NCI-H1092 (cell line): Measurements from ENCODE around the gene SEC16A.

Experiments used
- DNase-seq: peaks from one replicate; lab custom pipeline; 2025; lab: John Stamatoyannopoulos, UW

The SEC16A gene

DNA sequence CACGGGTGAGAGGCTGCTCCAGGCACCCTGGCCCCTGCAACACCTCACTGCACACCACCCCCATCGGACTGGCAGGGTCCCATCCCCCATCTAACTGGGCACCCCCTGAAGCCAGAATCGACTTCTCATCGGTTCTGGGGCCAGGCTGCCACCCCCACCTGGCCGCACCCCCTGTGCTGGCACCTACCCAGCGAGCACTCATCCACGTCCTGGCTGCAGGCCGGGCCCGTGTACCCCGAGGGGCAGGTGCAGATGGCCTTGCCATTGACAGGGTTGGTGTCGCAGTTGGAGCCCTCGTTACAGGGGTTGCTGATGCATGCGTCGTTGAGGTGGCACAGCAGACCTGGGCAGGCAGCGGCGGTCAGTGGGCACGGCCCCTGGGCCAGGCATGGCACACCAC lies 35.1 kb upstream of the SEC16A start:
- DNase-seq: no peak

GRCh38 chr9:136517012-136517743 lies 34.3 kb upstream of the SEC16A start:
- no peak for DNase-seq

DNA sequence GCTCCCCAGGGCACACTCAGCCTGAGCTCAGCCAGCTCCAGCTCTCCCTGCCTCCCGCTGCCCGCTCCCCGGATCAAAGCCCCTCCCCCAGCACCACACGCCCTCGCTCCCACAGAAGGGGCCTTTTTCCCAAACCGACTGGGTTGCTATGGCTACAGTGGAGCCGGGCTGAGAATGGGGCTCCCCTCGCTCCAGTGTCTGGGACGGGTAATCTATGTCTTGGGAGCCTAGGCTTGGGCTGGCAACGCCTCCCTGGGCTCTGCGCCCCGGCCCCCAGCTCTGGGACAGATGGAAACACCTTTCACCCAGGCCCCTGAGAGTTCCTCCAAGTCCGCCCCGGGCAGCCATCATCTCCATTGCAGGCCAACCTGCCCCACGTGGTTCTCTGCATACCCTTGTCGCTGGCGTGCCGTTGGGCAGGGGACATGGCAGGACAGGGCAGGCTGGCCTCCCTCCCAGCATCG lies 33.4 kb upstream of the SEC16A start:
- DNase-seq: no peak

DNA sequence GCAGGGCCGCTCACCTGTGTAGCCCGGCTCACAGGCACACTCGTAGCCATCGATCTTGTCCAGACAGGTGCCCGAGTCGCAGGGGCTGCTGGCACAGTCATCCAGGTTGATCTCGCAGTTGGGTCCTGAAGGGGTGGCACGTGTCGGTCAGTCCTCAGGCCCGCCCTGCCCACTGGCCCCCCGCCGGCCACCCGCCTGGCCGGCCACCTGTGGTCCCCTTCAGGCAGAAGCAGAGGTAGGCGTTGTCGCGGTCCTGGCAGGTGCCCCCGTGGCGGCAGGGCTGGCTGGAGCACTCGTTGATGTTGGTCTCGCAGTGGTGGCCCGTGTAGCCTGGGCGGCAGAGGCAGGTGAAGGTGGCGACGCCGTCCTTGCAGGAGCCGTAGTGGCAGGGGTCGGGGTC lies 32.4 kb upstream of the SEC16A start:
- no peak for DNase-seq

GRCh38 chr9:136514022-136514714 lies 31.3 kb upstream of the SEC16A start:
- no peak for DNase-seq

- DNase-seq: no peak
These were observed 30.4 kb upstream of the SEC16A start for GRCh38 chr9:136513191-136513590.

DNA sequence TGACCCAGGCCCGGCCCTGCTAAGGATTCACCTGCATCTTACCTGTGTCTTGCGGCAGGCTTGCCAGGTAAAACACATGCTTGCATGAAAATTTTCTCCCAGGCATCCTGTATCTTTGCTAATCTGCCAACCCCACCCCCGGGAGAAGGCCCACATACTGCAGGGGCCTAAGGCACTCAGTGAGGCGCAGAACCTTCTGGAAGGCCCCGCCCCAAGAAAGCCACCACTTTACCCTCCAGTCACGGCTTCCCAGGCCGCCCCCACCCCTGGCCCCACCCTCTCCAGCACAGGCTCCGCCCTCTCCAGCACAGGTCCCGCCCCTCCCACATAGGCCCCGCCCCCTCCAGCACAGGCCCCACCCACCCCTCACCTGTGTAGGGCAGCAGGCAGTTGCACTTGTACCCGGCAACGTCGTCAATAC lies 29.8 kb upstream of the SEC16A start:
- no peak for DNase-seq

- DNase-seq: no peak
These were observed 29.1 kb upstream of the SEC16A start for GRCh38 chr9:136511670-136512592.

DNA sequence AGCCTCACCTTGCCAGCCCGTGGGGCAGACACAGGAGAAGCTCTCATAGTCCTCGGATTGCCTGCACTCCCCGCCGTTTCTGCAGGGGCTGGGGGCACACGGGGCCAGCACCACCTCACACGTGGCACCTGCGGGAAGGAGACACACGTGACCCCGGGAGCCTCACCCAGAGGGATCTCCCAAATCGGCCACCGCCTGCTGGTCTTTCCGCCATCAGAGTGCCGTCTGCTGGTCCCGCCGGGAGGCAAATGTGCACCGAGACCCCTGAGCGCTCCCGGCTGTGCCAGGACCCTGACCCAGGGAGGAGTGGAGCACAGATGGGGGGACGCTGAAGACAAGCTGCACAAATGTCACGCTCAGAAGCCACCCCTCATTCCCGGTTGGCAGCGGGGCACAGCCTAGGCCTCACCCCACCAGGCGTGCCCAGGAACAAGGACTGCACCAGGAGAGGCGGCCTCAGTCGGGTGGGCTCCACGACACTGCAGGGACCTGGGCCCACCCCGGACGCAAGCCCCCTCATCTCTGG lies 28.4 kb upstream of the SEC16A start:
- no peak for DNase-seq

DNA sequence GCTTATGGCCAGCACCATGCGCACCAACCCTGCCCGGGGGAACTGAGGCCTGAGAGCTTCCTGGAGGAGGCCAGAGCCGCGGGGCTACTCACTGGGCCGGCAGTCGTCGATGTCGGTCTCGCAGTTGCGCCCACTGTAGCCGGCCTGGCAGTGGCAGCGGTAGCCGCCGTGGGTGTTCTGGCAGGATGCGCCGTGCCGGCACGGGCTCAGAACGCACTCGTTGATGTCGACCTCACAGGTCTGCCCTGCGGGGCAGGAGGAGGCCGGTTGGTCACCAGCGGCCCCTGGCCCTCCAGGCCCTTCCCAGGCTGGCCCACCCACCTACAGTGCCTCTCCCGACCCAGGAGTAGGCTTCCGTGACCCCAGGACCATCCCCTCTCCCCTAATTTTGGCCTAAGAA lies 27.7 kb upstream of the SEC16A start:
- DNase-seq: no peak

DNA sequence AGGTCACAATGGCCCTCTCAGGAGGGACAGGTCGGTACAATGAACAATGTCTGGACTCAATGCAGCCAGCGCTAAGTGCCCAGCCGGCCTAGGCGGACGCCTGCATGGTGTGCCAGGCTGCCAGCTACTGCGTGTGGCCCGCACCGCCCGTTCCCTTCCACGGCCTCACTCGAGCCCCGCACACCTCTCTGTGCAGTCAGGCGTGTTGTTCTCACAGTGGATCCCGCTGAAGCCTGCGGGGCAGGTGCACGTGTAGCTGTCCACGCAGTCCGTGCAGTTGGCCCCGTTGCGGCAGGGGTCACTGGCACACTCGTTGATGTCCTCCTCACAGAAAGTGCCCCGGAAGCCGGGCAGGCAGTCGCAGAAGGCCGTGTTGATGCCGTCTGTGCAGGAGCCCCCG lies 26.7 kb upstream of the SEC16A start:
- no peak for DNase-seq

GRCh38 chr9:136508729-136509500 lies 26.1 kb upstream of the SEC16A start:
- DNase-seq: no peak

DNA sequence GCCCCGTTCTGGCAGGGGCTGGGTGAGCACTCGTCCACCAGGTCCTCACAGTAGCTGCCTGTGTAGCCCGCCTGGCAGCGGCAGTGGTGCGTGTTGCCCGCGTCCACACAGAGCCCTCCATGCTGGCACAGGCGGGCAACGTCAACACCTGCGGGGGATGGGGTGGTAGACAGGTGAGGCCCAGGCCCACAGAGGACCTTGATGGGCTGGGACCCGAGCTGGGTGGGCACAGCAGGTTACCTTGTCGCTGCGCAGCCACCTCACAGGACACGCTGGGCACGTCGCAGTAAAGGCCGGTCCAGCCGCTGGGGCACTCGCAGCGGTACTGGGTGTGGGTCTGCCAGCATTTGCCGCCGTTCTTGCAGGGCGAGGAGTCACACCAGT lies 25.1 kb upstream of the SEC16A start:
- no peak for DNase-seq

- no peak for DNase-seq
These were observed 24.6 kb upstream of the SEC16A start for GRCh38 chr9:136507221-136507991.

DNA sequence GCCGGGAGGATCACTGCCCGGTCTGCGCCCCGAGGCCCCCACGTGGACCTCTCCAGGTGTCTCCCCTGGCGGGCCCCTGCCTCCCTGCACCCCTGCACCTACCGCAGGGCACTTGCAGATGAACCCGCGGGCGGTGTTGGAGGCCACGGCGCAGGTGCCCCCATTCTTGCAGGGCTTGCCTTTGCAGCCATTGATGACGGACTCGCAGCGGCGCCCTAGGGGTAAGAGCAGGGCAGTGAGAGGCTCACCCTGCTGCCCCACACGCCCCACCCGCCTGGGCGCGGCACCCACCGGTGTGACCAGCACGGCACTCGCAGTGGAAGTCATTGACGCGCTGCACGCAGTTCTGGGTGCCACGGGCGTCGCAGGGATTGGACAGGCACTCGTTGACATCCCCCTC lies 23.6 kb upstream of the SEC16A start:
- no peak for DNase-seq

DNA sequence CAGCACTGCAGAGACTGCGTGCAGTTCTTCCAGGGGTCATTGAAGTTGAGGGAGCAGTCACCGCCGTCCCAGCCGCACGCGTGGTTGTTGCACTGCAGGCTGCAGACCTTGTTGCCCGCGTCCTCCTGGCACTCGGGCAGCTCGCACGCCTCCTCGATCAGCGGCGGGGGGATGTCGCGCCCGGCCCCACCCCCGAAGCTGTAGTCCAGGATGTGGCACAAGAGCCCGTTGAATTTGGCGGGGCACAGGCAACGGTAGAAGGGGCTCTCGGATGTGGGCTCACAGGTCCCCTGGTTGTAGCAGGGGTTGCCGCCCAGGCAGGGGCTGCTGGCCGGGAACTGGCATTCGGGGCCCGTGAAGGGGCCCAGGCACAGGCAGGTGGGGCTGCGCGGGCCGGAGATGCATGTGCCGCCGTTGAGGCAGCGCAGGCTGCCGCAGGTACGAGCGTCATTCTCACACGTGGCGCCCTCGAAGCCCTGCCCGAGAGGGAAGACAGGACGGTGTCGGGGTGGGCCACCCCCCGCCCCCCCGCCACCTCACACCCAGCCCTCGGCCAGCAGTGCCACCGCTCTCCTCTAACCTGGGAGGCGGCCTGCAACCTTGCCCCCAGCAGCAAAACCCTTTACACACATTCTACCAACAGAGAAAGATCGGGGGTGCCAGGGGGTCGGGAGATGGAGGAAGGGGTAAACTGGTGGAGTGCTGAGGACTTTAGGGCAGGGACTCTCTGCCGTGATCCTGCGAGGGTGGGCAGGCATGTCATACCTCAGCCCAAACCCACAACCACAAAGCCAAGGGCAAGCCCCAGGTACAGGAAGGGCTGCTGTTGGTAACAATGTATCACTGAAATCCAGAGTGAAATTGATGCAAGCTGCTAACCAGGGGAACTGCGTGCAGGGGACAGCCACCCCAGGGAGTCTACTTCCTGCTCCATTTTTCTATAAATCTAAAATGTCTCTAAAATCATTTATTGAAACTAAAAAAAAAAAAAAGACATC lies 22.9 kb upstream of the SEC16A start:
- no peak for DNase-seq

DNA sequence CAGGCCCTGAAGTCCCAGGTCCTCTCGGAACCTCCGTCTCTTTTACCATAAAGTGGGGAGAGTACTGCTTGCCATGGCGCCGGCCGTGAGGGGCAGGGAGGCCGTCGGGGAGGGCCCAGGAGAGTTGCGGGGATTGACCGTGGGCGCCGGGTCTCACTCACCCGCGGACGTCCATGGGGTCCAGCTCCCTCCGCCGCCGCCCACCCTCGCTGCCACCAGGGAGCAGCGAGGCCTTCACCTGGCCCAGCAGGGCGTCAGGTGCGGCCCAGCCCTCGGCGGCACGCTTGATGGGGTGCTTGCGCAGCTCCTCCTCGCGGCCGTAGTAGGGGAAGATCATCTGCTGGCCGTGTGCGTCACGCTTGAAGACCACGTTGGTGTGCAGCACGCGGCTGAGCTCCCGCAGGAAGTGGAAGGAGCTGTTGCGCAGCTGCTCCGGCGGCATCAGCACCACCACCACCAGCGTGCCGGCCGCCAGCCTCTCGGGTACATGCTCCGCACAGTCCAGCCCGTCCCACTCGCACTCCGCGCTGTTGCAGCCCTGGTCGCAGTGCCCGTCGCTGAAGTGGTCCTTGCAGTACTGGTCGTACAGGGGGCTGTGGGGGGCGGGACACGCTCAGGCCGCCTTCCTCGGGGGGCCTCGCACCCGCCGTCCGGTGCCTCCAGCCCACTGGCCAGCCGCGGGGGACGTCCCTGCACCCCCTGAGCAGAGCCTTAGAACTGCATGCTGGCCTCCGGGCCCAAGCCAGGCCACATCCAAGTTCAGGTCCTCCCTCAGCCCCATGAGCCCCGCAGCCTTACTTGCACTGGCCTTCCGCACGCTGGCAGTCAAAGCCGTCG lies 21.9 kb upstream of the SEC16A start:
- DNase-seq: no peak

- DNase-seq: no peak
These were observed 20.2 kb upstream of the SEC16A start for GRCh38 chr9:136502940-136503550.
